ENCODE results near the gene ATP10B.

DNA sequence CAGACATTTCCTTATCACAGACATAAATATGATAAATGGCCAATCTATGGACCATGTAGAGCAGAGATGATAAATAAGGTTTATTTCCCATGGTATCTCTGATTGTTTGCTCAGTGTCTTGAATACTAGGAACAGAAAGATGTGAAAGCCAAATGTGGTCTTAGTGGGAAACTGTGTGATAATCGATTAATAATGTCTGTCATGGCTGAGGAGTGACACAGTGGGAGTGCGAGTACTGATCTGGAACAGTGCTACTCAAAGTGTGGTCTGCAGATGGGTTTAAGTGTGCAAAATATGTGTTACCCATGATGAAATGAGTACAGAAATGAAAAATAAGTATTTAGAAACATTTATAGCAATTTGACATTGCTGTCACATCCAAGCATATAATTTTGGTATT lies 337.8 kb downstream of the ATP10B start:
- TF ChIP-seq, protein P1, sequence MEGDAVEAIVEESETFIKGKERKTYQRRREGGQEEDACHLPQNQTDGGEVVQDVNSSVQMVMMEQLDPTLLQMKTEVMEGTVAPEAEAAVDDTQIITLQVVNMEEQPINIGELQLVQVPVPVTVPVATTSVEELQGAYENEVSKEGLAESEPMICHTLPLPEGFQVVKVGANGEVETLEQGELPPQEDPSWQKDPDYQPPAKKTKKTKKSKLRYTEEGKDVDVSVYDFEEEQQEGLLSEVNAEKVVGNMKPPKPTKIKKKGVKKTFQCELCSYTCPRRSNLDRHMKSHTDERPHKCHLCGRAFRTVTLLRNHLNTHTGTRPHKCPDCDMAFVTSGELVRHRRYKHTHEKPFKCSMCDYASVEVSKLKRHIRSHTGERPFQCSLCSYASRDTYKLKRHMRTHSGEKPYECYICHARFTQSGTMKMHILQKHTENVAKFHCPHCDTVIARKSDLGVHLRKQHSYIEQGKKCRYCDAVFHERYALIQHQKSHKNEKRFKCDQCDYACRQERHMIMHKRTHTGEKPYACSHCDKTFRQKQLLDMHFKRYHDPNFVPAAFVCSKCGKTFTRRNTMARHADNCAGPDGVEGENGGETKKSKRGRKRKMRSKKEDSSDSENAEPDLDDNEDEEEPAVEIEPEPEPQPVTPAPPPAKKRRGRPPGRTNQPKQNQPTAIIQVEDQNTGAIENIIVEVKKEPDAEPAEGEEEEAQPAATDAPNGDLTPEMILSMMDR (optimal IDR thresholded peaks at IDR 0.05 in 1 of 3, IDR thresholded peaks at IDR 0.05 in 1 of 3, conservative IDR thresholded peaks at IDR 0.05 in 1 of 3; ENCODE audit: extremely low read depth in 1 of 3, insufficient read depth in 2 of 3, low read length in 3 of 3) = no peak
- TF ChIP-seq EZH2 (IDR thresholded peaks at IDR 0.05; ENCODE audit: low read length) = no peak

Measured in keratinocyte (primary cell).